Gastrocnemius medialis (tissue), 4 donors: ENCODE results near the gene CACTIN. TPM values are rescaled to one million over a fixed set of nuclear protein-coding genes. Genes with fewer than 3 reads are reported as not detected.
A peak's percentile ranks its signal among the peaks of the same experiment; 100 is the strongest.

ENCODE experiments used
- ATAC-seq, 2 donors: fragments of 150-250 bp; one replicate each; pipeline ENCODE4 v1.9.1; 2016
- DNase-seq, 2 donors: peaks; one replicate each; pipeline ENCODE4 v3.0.0-alpha.2; 2019
- H3K27ac ChIP-seq, 4 donors: fragments of 200-600 bp; sonication (generic); 1 replicate in 1 of 4; 2 replicates in 3 of 4; pipeline ENCODE4 v1.5.1; 2016 to 2018; ENCODE audit warnings: mild to moderate bottlenecking in 2 of 4, moderate library complexity in 1 of 4
- H3K27me3 ChIP-seq, 3 donors: fragments of 200-600 bp; sonication (generic) in 2 of 3; 1 replicate in 1 of 3; 2 replicates in 2 of 3; pipeline versions ENCODE4 v1.5.1 to v1.6.0; 2016 to 2019; ENCODE audit warnings: mild to moderate bottlenecking in 1 of 3, moderate library complexity in 1 of 3
- H3K36me3 ChIP-seq, 2 donors: fragments of 200-600 bp; sonication (generic) in 1 of 2; one replicate each; pipeline ENCODE4 v1.5.1; 2017 to 2018
- H3K4me1 ChIP-seq, 2 donors: fragments of 200-600 bp; sonication (generic) in 1 of 2; one replicate each; pipeline ENCODE4 v1.5.1; 2016 to 2017; ENCODE audit warnings: mild to moderate bottlenecking in 2 of 2
- H3K4me3 ChIP-seq, 4 donors: fragments of 200-600 bp; sonication (generic) in 3 of 4; 1 replicate in 1 of 4; 2 replicates in 3 of 4; pipeline ENCODE4 v1.5.1; 2016 to 2019; ENCODE audit warnings: mild to moderate bottlenecking in 2 of 4
- H3K9me3 ChIP-seq, 3 donors: fragments of 200-600 bp; sonication (generic) in 2 of 3; 1 replicate in 1 of 3; 2 replicates in 2 of 3; pipeline ENCODE4 v1.5.1; 2016 to 2019
- CTCF ChIP-seq, 5 experiments: fragments of 450-650 bp in 3 of 5; fragments of 200-600 bp in 2 of 5; sonication (generic) in 2 of 5; IDR thresholded peaks in 4 of 5; conservative IDR thresholded peaks in 1 of 5; 1 replicate in 4 of 5; 2 replicates in 1 of 5; pipeline ENCODE4 v1.5.1; 2016 to 2019; ENCODE audit warnings: antibody characterized with exemption in 5 of 5, mild to moderate bottlenecking in 3 of 5, moderate library complexity in 3 of 5
- POLR2A ChIP-seq, 2 donors: fragments of 450-650 bp; IDR thresholded peaks; one replicate each; pipeline ENCODE4 v1.6.1; 2017; ENCODE audit warnings: antibody characterized with exemption in 2 of 2, mild to moderate bottlenecking in 2 of 2, moderate library complexity in 2 of 2
- in situ Hi-C, 4 donors: fragments of 200-750 bp; cut with MboI; loops; one replicate each; pipeline versions ENCODE4 v1.15.0 to v1.8.0; 2017; ENCODE audit warnings: low sequenced_read_pairs in 4 of 4
- intact Hi-C: fragments of 100-400 bp; cut with DNase I; formaldehyde crosslinking; loops from one replicate; pipeline ENCODE4 v1.15.1; 2023; ENCODE audit warnings: low total_unique reads
- total RNA-seq, 4 donors: library from RNA; depleted of rRNA; stranded (reverse); fragments of >200 nt; gene quantifications; one replicate each; pipeline versions ENCODE4 v1.1.0 to v1.2.3, GENCODE V29; 2016

Gene CACTIN
- total RNA-seq, 4 donors from 2014 or later = 19.5 to 28.4 (median 27.4) TPM

- peak overlapping the region in 2 of 4 donors; percentile 18 to 43 for H3K4me3 ChIP-seq
- intact Hi-C loops (no loop called here), in situ Hi-C loops (no loop called here)
- ATAC-seq = no peak
- no peaks in the 10 kb centered on the region for H3K36me3 ChIP-seq
- H3K27me3 ChIP-seq = no peaks in the 10 kb centered on the region
- H3K9me3 ChIP-seq = no peaks in the 10 kb centered on the region
- no peak overlapping the region for H3K27ac ChIP-seq
- peaks cover 16 to 24% of the 10 kb centered on the region in 2 donors for H3K4me1 ChIP-seq
- no peak for TF ChIP-seq POLR2A (IDR thresholded peaks at IDR 0.05)
- DNase-seq = no peak
These were observed 50.5 kb downstream of the CACTIN start for GRCh38 chr19:3575949-3576673.

- Histone ChIP-seq H3K36me3 (no peaks in the 10 kb centered on the region), H3K4me1 (peaks cover 16 to 24% of the 10 kb centered on the region in 2 donors), H3K9me3 (no peaks in the 10 kb centered on the region), H3K4me3 (no peak overlapping the region), H3K27ac (no peak overlapping the region), H3K27me3 (no peaks in the 10 kb centered on the region)
- intact Hi-C loops = no loop called here
- ATAC-seq (no peak), DNase-seq (no peak)
- TF ChIP-seq POLR2A (IDR thresholded peaks at IDR 0.05) (no peak), CTCF (IDR thresholded peaks at IDR 0.05 in 4 of 5, conservative IDR thresholded peaks at IDR 0.05 in 1 of 5) (no peak)
- in situ Hi-C loops = no loop called here
These were observed 51.3 kb downstream of the CACTIN start for GRCh38 chr19:3575260-3575741.

- ATAC-seq (peak; percentile 31 to 56), DNase-seq (peak; percentile 76 to 93)
- H3K4me1 ChIP-seq = peaks cover 16 to 24% of the 10 kb centered on the region in 2 donors
- peak overlapping the region in 1 of 4 donors; percentile 90 for H3K27ac ChIP-seq
- H3K4me3 ChIP-seq = peak overlapping the region; percentile 84 to 97 (median 88)
- in situ Hi-C loops (no loop called here), intact Hi-C loops (loop anchor here (2.0 kb wide), 2 partner anchors 53 to 67 kb away; partner anchors contain the start of genes CACTIN and FZR1)
- no peaks in the 10 kb centered on the region for H3K27me3 ChIP-seq
- TF ChIP-seq POLR2A (IDR thresholded peaks at IDR 0.05) (no peak), CTCF (IDR thresholded peaks at IDR 0.05 in 4 of 5, conservative IDR thresholded peaks at IDR 0.05 in 1 of 5) (no peak)
- H3K36me3 ChIP-seq = no peaks in the 10 kb centered on the region
- H3K9me3 ChIP-seq = no peaks in the 10 kb centered on the region
These were observed 52.5 kb downstream of the CACTIN start for GRCh38 chr19:3573858-3574637.

- ATAC-seq (peak; percentile 18 to 21), DNase-seq (no peak)
- in situ Hi-C loops (no loop called here), intact Hi-C loops (loop anchor here (2.0 kb wide), 2 partner anchors 53 to 67 kb away; partner anchors contain the start of genes CACTIN and FZR1)
- H3K4me3 ChIP-seq = peak overlapping the region; percentile 84 to 97 (median 88)
- peaks cover 16 to 24% of the 10 kb centered on the region in 2 donors for H3K4me1 ChIP-seq
- H3K36me3 ChIP-seq = no peaks in the 10 kb centered on the region
- no peaks in the 10 kb centered on the region for H3K9me3 ChIP-seq
- no peak for TF ChIP-seq POLR2A (IDR thresholded peaks at IDR 0.05)
- no peak for TF ChIP-seq CTCF (IDR thresholded peaks at IDR 0.05 in 4 of 5, conservative IDR thresholded peaks at IDR 0.05 in 1 of 5)
- no peaks in the 10 kb centered on the region for H3K27me3 ChIP-seq
- peak overlapping the region; percentile 78 to 90 (median 84) for H3K27ac ChIP-seq
These were observed 53.3 kb downstream of the CACTIN start for GRCh38 chr19:3573162-3573857.
